ENCODE results near the gene MYCBPAP.

MYCBPAP gene

DNA sequence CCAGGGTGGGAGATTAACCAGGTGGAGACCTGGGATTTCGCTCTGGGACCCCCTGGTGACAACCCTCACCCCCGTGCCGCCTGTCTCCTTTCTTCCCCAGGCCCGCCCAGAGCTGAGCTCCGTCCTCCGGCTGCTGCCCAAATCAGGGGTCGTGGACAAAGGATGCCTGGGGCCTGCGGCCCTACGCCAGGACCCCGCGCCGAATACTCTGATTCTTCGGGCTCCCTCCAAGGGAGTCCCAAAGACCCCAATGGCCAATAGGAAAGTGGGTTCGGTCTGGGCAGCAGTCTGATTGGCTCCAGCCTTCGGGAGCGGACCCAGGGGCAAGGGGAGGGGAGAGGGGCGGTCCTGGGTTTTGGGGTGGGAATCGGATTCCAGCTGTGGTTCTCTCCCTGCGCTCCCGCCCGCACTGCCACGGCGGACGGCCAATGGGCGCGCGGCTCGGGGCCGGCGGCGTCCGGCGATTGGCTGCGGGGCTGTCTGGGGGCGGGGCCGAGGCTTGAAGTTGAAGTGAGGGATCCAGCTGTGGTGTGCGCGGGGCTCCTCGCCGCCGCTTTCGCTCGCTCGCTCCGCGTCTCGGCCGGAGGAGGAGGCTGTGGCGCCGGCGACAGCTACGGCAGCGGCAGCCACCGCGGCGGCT lies 52.1 kb downstream of the MYCBPAP start, which contains the start of gene CACNA1G:
TSS of gene CACNA1G (plus strand) at position 531 of the 640 bp plus-strand sequence. CDS start 745 bp downstream, outside the sequence.
- no peak for DNase-seq

DNA sequence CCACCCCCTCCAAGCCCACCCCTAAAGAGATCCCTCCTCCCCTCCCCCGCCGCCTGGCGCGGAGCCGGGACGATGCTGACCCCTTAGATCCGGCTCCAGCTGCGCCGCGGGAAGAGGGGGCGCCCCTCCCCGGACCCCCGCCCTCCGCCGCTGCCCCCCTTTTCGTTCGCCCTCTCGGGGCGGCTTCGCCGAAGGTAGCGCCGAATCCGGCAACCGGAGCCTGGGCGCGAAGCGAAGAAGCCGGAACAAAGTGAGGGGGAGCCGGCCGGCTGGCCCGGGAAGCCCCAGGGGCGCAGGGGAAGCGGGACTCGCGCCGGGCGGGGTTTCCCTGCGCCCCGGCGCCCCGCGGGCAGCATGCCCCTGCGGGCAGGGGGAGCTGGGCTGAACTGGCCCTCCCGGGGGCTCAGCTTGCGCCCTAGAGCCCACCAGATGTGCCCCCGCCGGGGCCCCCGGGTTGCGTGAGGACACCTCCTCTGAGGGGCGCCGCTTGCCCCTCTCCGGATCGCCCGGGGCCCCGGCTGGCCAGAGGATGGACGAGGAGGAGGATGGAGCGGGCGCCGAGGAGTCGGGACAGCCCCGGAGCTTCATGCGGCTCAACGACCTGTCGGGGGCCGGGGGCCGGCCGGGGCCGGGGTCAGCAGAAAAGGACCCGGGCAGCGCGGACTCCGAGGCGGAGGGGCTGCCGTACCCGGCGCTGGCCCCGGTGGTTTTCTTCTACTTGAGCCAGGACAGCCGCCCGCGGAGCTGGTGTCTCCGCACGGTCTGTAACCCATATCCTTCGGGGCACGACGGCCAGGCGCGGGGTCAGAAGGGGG lies 52.9 kb downstream of the MYCBPAP start:
- DNase-seq = no peak

DNA sequence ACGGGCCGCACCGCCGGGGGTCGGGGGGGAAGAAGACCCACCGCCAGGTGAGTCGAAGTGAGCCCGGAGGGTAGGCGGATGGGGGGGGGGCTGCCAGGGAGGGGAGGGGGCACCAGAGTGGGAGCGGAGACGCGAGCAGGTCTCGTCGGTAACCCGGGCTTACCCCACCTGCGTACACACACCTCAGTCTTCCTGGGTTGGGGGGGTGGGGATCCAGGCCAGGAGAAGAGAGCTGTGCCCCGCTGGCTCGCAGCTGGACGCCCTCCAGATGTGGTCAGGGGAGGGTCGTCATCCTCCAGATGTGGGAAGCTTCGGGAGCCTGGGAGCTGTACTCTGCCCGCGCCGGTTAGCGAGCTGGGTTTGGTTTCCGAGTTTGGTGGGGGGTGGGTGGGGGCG lies 53.5 kb downstream of the MYCBPAP start:
- no peak for DNase-seq

DNA sequence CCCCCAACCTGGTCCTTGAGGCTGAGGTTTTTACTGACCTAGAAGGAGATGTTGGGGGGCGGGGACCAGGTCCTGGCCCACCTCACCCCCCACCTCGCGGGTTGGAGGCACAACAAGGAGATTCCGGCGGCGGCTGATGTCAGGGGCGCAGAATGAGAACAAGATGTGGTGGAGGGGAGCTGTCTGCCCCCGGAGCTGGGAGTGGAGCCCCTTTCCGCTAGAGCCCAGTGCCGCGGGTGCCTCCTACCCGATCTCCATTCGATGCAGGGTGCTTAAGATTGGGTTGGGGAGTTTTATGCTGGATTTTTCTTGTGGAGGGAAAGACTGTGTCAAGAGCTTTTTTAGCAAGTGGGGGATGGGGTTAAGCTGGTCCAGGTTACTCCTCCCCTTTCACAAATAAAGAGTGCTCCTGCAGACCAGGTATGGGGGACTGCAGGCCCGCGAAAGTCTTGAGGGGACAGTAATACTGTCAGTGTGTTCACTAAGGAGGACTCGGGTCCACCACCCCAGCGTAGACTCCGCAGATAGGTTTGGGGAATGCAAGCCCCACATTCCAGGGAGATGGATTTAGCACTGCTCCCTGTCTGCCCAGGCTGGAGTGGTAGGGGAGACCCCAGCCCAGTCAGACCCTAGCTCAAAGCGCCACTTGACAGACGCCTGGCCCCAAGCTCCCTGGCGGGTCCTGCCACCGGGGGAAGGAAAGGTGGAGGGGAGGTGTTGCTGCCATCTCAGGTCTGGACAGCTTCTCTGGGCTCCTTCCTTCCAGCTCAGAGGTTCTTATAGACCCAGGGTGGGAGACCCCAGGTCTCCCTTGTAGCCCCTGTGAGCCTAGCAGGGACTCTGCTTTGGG lies 54.2 kb downstream of the MYCBPAP start:
- DNase-seq = no peak

DNA sequence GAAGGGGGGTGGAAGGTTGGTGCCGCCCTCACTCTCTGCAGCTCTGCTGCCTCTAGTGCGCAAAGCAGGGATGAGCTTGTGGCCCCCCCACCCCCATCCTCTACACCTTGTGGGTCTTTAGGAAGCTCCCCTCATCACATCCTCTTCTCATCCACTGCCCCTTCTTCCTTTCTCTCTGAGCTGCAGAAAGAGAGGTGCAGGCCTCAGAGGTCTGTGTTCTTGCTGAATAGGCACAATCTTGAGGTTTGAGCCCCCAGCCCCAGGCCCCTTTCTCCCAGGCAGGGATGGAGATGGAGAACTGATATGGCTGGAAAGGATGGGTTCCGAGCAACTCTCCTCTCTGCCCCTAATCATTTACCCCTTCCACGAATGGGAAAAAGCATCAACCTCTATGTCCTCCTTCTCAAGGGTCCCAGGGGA lies 54.9 kb downstream of the MYCBPAP start:
- no peak for DNase-seq

DNA sequence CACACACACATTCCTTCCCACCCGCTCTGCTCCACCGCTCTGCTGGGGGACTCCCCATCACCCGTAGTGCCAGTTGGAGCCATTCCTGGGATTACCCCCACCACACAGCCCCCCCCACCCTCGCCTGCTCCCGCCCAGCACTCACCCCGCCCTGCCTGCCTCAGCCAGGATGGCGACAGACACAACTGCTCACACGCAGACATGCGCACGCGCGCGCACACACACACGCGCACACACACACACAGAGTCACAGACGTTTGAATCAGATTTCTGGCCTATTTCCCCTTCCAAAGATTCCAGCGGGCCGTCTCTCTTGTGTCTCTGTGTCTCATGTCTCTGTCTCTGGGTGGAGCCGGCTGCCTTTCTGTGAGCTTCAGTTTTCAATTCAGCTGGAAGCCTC lies 56.7 kb downstream of the MYCBPAP start:
- no peak for DNase-seq

DNA sequence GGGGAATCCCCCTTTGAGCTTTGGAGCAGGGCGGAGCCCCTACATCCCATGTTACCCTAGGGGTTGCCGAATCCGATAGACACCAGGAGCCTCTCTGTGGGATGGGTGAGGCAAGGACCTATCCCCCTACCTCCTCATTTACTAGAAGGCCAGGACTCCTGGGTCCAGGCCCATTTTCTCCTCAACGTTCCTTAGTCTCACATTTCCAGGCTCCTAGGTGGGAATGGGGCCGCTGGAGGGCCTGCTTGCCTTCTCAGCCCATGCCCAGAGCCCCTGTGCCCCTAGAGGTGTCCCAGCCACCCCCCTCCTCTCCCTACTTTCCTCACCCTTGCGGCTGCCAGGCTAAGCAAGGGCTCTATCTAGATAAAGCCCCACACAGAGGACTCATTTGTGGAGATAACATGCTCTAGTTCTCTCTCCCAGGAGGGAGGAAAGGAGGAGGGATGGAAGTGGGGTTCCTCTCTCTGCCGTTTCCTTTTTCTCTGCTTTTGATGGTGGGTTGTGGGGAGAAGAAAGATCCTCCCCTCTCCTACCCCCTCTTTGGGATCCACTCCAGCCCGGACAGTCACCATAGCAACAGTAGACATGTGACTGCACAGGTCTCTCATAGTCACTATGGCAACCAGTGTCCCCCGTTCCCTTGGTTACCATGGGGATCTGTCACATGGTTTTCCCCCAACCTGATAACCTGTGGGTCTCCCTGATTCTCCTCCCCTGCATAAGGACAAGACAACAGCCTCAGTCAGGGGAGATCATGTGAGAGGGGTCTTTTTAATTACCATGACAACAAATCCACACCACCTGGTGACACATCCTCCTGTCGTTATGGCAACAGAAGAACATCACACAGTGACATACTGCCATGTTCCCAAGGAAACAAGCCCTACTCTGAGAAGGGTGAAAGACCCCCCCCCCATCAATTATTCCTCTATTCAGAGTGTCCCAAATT lies 57.4 kb downstream of the MYCBPAP start:
- DNase-seq = no peak

DNA sequence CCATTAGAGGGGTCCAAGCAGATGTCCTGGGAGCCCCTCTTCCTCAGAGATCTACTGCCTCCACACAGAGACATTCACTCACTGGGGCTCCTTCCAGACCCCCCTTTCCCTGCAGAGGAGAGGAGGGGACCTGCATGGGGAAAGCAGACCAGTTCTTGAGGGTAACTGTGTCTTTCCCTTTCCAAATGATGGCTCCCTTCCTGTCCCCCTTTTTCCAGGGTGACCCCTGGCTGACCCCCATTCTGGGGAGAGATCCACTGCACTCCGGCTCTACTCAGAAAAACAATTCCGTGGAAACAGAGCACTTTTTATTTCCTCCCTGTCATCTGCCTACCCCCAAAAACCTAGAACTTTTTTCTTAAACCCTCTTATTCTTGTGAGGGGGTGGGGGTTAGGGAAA lies 58.6 kb downstream of the MYCBPAP start:
- no peak for DNase-seq

DNA sequence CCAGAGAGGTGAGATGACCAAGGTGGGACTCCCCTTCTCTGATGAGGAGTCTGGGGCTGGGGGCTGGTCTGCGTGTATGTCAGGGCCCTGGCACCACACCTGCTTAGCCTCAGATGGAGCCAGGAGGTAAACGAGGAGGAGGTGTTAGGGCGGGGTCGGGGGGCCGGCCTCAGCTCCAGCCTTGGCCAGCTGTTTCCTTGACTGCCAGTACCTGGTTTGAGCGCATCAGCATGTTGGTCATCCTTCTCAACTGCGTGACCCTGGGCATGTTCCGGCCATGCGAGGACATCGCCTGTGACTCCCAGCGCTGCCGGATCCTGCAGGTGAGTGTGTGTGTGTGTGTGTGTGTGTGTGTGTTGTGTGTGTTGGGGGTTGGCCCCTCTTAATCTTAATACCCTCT lies 60.4 kb downstream of the MYCBPAP start:
- DNase-seq = no peak

DNA sequence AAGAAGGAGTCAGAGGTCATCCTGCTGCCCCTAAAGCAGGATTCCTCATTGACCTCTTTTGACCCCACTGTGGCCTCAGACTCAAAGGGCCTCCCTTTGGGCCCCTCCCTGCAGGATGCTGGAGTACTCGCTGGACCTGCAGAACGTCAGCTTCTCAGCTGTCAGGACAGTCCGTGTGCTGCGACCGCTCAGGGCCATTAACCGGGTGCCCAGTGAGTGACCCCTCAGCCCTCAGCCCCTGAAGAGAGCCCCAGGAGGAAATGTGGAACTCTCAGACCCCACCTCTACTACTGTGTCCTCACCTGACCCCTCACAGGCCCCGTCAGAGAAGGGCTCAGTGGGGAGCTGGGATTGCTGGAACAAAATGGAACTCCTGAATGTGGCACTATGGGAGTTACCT lies 61.4 kb downstream of the MYCBPAP start:
- DNase-seq = no peak

DNA sequence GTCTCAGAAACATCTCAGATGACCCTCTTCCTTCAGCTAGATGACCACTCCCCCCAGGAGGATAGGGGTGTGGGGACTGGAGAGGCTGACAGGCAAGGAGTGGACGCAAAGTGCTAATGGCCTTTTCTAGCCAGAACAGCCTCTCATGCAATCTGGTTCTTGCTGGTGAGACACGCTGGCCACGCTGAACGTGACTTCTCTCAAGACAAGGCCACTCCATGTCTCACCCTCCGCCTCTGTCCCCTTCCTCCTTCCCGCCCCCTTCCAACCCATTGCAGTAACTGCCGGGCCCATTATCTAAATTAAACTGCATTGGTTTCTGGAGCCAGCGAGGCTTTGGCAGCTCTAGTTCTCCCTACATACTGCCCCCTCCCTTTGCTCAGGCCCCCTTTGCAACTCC lies 61.8 kb downstream of the MYCBPAP start:
- no peak for DNase-seq

DNA sequence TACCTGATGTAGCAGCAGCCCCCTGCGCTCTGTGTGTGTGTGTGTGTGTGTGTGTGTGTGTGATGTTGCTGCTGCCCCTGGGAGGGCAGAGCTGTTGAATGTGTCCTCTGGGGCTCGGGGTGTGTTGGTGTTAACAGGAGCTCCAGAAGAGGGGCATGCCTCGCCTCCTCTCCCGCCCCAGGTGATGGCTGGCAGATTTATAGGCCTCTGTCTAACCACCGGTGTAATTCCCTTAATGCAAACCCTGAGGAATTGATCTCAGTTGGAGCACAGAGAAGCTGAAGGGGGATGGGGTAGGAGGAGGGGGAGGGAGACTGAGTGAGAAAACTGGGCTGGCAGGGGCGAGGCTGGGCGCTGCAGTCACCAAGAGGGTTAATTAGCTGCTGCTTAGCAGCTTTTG lies 62.3 kb downstream of the MYCBPAP start:
- DNase-seq = no peak

DNA sequence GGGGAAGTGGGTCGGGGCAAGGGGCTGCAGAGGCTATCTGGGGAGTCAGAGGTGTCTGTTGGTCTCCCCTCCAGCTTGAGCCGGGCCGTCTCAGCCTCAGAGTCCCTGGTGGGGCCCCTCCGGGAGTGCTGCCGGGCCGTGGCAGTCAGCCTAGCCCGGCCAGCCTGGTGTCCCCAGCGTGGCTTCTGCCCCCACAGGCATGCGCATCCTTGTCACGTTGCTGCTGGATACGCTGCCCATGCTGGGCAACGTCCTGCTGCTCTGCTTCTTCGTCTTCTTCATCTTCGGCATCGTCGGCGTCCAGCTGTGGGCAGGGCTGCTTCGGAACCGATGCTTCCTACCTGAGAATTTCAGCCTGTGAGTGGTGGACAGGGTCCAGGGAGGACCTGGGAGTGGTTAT lies 63.4 kb downstream of the MYCBPAP start:
- DNase-seq = no peak

DNA sequence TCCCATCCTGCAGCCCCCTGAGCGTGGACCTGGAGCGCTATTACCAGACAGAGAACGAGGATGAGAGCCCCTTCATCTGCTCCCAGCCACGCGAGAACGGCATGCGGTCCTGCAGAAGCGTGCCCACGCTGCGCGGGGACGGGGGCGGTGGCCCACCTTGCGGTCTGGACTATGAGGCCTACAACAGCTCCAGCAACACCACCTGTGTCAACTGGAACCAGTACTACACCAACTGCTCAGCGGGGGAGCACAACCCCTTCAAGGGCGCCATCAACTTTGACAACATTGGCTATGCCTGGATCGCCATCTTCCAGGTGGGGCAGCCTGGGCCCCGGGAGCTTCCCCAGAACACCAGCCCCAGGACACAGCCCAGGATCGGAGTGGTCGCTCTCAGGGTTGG lies 64.3 kb downstream of the MYCBPAP start:
- no peak for DNase-seq

DNA sequence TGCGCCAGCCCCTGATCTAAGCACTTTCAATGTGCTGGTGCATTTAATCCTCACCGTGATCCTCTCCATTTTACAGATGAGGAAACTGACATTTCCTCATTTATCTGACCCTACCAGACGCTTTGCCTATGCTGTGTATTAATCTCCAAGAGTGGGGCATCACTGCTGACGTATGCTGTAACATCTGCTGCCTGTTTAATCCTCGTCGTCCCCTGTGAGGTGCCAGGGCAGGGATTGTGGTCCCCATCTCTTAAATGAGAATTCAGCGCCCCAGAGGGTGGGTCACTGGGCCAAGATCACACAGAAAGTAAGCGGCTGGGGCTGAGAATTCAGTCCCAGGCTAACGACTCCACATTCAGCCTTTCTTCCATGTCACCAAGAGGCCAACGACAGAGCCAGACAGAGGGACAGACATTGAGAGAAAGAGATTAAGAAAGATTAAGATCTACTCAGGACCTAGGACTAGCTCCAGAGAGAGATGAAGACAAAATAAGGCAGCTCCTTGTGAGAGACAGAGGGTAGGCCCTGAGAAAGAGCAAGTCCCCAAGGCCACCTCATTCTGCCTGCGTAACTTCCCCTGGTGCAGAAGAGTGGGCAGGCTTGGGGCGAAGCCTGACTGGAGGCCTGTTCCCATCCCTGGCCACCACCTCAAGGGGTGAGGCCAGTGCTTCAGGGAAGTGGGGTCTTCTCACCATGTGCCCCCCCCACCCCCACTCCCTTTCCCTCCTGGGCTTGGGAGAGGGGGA lies 65.8 kb downstream of the MYCBPAP start:
- no peak for DNase-seq

DNA sequence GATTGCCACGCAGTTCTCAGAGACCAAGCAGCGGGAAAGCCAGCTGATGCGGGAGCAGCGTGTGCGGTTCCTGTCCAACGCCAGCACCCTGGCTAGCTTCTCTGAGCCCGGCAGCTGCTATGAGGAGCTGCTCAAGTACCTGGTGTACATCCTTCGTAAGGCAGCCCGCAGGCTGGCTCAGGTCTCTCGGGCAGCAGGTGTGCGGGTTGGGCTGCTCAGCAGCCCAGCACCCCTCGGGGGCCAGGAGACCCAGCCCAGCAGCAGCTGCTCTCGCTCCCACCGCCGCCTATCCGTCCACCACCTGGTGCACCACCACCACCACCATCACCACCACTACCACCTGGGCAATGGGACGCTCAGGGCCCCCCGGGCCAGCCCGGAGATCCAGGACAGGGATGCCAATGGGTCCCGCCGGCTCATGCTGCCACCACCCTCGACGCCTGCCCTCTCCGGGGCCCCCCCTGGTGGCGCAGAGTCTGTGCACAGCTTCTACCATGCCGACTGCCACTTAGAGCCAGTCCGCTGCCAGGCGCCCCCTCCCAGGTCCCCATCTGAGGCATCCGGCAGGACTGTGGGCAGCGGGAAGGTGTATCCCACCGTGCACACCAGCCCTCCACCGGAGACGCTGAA lies 67.5 kb downstream of the MYCBPAP start:
- no peak for DNase-seq

DNA sequence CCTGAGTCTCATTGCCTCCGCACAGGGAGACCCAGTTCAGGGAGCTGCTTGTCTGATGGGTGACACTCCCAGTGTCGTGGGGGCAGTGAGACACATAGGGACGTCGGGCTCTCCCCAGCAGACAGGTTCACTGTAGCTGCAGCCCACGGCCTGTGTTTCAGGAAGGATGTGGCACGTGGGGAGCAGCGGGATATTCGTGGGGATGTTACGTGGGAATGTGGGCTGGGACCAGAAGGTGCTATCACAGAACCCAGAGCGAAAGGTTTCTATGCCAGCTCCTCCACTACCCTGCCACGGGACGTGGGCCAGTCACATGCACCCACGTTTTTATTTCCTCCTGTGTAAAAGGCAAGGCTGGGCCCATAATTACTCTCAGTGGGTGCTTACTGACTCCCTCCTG lies 68.6 kb downstream of the MYCBPAP start:
- no peak for DNase-seq

DNA sequence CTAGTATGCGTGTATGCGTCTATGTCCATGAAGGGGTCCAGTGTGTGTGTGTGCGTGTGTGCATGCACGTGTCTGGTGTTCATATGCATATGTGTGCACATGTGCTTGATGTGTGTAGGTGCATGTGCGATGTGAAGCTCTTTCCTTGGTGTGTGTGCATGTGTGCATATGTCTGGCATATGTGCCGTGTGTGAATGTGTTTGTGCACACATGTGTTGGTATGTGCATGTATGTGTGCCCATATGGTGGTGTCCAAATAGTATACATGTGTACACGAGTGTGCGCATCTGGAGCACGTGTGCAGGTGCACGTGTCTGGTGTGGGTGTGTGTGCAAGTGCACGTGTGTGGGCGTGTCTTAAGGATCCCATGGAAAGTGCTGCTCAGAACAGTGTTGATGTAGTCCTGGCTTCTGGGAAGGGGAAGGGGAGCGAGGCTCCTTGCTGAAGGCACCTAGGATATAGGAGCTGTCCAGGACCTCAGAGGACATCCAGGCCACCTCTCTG lies 69.3 kb downstream of the MYCBPAP start:
- DNase-seq = no peak

DNA sequence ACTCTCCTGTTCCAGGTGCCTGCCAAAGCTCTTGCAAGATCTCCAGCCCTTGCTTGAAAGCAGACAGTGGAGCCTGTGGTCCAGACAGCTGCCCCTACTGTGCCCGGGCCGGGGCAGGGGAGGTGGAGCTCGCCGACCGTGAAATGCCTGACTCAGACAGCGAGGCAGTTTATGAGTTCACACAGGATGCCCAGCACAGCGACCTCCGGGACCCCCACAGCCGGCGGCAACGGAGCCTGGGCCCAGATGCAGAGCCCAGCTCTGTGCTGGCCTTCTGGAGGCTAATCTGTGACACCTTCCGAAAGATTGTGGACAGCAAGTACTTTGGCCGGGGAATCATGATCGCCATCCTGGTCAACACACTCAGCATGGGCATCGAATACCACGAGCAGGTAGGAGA lies 69.9 kb downstream of the MYCBPAP start:
- DNase-seq = no peak

DNA sequence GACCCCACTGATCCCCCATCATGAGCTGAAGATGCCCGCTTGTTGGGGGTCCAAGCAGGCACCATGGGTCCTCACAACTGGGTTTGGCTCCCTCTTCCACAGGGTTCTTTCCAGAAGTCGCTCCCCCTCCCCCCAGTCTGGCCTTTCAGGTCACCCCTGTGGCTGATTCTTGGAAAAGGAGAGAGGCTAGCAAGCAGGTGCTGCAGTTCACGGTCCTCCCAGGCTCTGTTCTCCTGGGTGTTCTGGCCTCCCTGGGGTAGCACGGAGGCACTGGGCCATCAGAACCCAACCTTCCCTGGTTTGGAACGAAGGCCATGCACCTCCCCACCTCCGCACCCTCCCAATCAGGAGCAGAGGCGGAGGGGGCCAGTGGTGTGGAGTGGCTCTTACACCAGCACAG lies 71.2 kb downstream of the MYCBPAP start:
- DNase-seq = no peak

DNA sequence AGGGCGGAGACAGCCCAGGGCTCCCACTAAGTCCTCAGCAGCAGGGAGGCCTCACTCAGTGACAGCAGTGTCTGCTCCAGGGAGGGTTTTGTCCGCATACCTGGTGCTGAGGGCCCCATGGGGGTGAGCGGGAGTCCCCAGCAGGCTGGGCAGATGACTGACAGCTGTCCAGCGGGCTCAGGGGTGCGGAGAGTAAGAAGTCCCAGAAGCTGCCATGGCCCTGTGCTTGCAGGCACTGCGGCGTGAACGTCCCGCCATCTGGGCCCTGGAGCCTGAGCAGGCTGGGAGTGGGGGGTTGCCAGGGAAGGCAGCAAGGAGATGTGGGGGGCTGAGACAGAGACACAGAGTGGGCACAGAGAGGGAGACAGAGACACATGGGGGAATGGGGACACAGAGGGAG lies 72.4 kb downstream of the MYCBPAP start:
- no peak for DNase-seq

Data from NCI-H2081 treated with DMSO at 0.1 percent for 48 hours (cell line).